Skeletal muscle tissue (tissue), 4 donors: Measurements from ENCODE around the gene CD2. TPM values are rescaled to one million over a fixed set of nuclear protein-coding genes. Genes with fewer than 3 reads are reported as not detected.

Source experiments
- H3K27ac ChIP-seq: one replicate; pipeline ENCODE4 v1.7.0; 2013; ENCODE audit warnings: mild to moderate bottlenecking, low read depth, low read length, inconsistent platforms
- H3K27me3 ChIP-seq, 3 donors: one replicate each; pipeline ENCODE4 v1.7.0; 2013; ENCODE audit warnings: low read length in 3 of 3; ENCODE audit not compliant: control insufficient read depth in 3 of 3, insufficient read depth in 3 of 3
- H3K36me3 ChIP-seq, 3 donors: one replicate each; pipeline ENCODE4 v1.7.0; 2013; ENCODE audit warnings: low read length in 3 of 3; ENCODE audit not compliant: control insufficient read depth in 3 of 3, insufficient read depth in 3 of 3
- H3K4me1 ChIP-seq, 3 donors: one replicate each; pipeline ENCODE4 v1.7.0; 2013; ENCODE audit warnings: low read length in 3 of 3, mild to moderate bottlenecking in 3 of 3; ENCODE audit not compliant: control insufficient read depth in 3 of 3, insufficient read depth in 3 of 3
- H3K4me3 ChIP-seq, 3 donors: one replicate each; pipeline ENCODE4 v1.7.0; 2013; ENCODE audit warnings: low read length in 3 of 3
- H3K9ac ChIP-seq, 3 donors: one replicate each; pipeline ENCODE4 v1.7.0; 2013; ENCODE audit warnings: low read length in 3 of 3, mild to moderate bottlenecking in 3 of 3, moderate library complexity in 2 of 3, low read depth in 1 of 3
- H3K9me3 ChIP-seq, 3 donors: one replicate each; pipeline ENCODE4 v1.7.0; 2013; ENCODE audit warnings: low read length in 3 of 3; ENCODE audit not compliant: control insufficient read depth in 3 of 3
- total RNA-seq: library from RNA; depleted of rRNA; stranded (reverse); fragments of >200 nt; gene quantifications from one replicate; pipeline ENCODE4 v1.2.3, GENCODE V29; 2014
- donor health status: Osteomylitis.

CD2 gene
- total RNA-seq, 1 donor from 2014 or later: under 0.01 TPM

DNA sequence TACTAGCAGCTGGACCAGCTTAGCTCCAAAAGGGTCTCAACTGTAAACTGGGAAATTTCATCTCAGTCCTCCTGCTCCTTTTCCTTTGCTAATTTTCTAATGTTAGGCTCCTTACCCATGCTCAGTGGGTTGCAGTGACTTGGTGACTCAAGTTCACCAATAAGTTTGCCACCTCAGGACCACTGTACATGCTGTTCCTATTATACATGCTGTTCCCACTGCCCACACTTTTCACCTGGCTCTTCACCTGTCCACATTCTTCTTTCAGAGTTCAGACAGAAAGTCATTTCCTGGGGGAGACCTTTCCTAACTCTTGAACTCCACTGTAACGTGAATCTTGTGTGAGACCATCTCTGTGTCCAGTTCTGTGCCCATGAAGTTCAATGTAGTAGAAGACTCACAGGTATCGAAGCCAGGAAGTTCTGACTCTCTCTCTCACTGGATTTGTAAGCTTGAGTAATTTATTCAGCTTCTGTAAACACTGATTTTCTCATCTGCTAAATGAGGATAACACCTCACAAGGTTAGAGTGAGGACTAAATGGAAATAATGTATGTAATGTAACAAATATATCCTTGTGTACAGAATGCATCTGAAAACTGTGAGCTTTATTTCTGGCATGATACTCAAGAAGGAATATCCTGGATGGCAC lies 17.9 kb downstream of the CD2 start:
- H3K9me3 ChIP-seq: no peaks in the 10 kb centered on the region
- no peaks in the 10 kb centered on the region for H3K4me1 ChIP-seq
- H3K27me3 ChIP-seq: peaks cover 0 to 2% (median 0%) of the 10 kb centered on the region in 3 donors
- H3K9ac ChIP-seq: no peak overlapping the region
- no peaks in the 10 kb centered on the region for H3K36me3 ChIP-seq
- H3K4me3 ChIP-seq: no peak overlapping the region
- H3K27ac ChIP-seq: no peak overlapping the region

DNA sequence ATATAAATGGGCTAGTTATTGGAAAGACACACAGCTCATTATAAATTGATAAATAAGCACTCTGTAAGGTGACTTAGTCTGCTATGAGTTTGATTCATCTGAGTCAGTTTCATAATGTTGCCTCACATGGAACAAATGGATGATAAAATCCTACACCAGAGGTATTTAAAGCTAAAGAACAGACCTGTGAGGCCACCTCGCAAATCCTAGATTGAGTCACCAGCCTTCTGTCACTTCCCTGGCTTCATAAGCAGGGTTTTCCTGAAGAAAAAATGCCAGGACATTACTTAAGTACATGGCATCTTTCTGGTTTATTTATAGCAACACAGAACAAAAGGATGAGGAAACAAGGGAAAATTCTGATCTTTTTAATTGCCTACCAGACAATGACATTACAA lies 18.4 kb downstream of the CD2 start:
- no peak overlapping the region for H3K4me3 ChIP-seq
- no peaks in the 10 kb centered on the region for H3K4me1 ChIP-seq
- no peaks in the 10 kb centered on the region for H3K9me3 ChIP-seq
- no peak overlapping the region for H3K27ac ChIP-seq
- H3K9ac ChIP-seq: no peak overlapping the region
- H3K27me3 ChIP-seq: peaks cover 0 to 2% (median 0%) of the 10 kb centered on the region in 3 donors
- no peaks in the 10 kb centered on the region for H3K36me3 ChIP-seq

DNA sequence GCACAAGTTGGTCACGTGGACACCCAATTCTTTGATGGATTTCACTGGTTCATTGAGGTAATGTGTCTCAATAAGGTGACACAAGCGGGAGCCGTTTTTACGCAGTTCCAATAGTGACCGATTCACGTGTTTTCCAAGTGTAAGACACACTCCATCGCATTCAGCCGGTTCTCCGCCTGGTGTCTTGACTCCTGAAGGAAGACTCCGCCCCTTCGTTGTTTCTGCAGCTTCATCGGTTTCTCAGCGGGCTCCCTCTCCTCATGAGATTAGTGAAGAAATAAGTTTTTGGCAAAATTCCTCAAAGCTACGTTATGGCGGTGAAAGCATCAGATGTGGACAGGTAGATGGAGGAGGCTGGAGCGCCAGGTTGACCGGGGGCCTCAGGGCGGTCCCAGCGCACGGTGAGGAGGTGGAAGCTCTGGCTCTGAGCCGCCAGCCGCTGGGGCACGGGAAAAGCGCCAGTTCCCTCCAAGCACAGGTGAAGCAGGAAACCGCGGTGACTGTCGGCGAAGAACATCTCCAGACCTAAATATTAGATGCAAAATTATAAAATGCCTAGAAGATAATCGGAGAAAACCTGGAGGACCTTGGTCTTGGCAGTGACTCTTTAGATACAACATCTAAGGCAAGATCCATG lies 21.0 kb downstream of the CD2 start:
- Histone ChIP-seq H3K9ac (no peak overlapping the region), H3K4me1 (no peaks in the 10 kb centered on the region), H3K27me3 (peaks cover 0 to 3% (median 0%) of the 10 kb centered on the region in 3 donors), H3K9me3 (no peaks in the 10 kb centered on the region), H3K36me3 (no peaks in the 10 kb centered on the region), H3K27ac (no peak overlapping the region), H3K4me3 (no peak overlapping the region)

DNA sequence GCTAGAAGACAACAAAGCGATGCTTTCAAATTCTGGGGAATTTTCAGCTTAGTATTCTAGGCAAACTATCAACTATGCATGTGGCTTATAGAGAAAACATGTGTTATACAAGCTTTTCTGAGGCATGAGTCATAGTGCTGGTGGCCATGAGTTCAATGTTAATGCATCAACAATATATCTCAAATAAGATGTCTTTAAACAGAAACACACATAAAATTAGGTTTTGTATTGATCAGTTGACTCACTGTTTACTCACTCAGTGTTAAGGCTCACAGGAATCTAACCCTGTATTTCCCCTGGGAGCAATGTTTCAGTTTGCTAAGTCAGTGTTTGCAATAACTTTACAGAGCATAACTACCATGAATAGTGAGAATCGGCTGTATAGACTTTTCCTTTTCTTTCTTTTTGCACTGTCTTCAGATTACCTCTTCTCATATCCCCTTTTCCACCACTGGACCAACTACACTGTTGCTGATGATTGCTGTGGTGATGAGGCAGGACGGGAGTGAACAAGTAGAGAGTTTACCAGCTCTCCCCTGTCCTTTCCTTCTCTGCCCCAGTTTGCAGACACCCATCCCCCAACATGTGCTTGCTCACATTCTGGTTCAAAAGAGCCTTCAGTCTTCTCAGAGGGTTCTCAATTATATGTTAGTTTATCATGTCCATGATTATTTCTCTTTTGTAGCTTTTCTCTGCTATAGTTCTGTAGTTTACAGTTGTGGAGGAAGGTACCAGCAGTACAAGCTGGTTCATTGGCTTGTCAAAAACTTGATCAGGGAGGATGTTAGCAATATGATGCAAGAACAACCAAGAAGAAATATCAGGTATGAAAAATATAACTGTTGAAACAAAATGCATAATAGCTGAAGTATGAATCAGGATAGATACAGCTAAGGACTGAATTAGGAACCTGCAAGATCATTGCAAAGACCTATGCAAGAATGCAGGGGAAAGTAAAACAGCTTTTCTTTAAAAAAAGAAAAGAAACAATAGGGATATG lies 23.9 kb downstream of the CD2 start:
- H3K4me3 ChIP-seq: no peak overlapping the region
- H3K4me1 ChIP-seq: no peaks in the 10 kb centered on the region
- no peaks in the 10 kb centered on the region for H3K36me3 ChIP-seq
- no peak overlapping the region for H3K27ac ChIP-seq
- H3K9me3 ChIP-seq: no peaks in the 10 kb centered on the region
- H3K27me3 ChIP-seq: peaks cover 0 to 3% (median 0%) of the 10 kb centered on the region in 3 donors
- no peak overlapping the region for H3K9ac ChIP-seq

DNA sequence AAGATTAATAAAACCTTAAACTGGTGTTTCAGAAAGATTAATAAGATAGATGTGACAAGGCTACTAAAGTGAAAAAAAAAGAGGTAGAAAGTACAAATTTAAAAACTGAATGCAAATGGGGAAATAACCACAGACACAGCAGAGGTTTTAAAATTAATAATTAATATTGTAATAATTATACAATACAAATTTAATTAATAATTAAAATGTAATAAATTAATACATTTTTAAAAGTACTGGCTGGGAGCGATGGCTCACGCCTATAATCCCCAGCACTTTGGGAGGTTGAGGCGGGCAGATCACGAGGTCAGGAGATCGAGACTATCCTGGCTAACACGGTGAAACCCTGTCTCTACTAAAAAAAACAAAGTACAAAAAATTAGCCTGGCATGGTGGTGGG lies 26.8 kb downstream of the CD2 start:
- H3K9me3 ChIP-seq: no peaks in the 10 kb centered on the region
- peaks cover 0 to 4% (median 0%) of the 10 kb centered on the region in 3 donors for H3K27me3 ChIP-seq
- no peak overlapping the region for H3K9ac ChIP-seq
- H3K4me3 ChIP-seq: no peak overlapping the region
- no peaks in the 10 kb centered on the region for H3K36me3 ChIP-seq
- no peaks in the 10 kb centered on the region for H3K4me1 ChIP-seq
- H3K27ac ChIP-seq: no peak overlapping the region

DNA sequence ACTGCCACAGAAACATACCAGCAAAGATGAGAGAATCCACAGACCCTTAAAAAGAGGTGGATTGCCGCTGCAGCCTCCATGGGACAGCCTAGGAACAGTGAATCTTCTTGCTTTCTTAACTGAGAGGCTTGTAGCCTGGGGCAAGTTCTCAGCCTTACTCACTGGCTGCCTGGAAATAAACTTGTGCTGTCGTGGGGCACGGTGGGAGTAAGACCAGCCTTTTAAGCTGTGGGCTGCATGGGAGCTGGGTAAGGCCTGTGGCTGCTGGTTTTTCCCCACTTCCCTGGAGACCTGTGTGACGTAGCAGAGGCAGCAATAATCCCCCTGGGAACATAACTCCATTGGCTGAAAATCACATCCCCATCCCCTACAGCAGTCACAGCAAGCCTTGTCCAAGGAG lies 30.8 kb downstream of the CD2 start:
- Histone ChIP-seq H3K4me1 (no peaks in the 10 kb centered on the region), H3K36me3 (no peaks in the 10 kb centered on the region), H3K27ac (no peak overlapping the region), H3K4me3 (no peak overlapping the region), H3K9ac (no peak overlapping the region), H3K9me3 (no peaks in the 10 kb centered on the region), H3K27me3 (peaks cover 0 to 2% (median 0%) of the 10 kb centered on the region in 3 donors)

DNA sequence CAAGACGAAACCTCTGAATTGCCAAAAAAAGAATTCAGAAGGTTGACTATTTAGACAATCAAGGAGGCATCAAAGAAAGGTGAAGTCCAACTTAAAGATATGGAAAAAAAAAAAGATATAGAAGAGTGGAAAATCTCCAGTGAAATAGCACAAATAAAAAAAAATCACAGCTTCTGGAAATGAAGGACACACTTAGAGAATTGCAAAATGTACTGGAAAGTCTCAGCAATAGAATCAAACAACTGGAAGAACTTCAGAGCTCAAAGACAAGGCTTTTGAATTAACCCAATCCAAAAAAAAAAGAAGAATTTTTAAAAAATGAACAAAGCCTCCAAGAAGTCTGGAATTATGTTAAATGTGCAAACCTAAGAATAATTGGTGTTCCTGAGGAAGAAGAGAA lies 31.8 kb downstream of the CD2 start:
- peaks cover 0 to 2% (median 0%) of the 10 kb centered on the region in 3 donors for H3K27me3 ChIP-seq
- H3K36me3 ChIP-seq: no peaks in the 10 kb centered on the region
- no peaks in the 10 kb centered on the region for H3K4me1 ChIP-seq
- no peak overlapping the region for H3K9ac ChIP-seq
- H3K27ac ChIP-seq: no peak overlapping the region
- H3K4me3 ChIP-seq: no peak overlapping the region
- no peaks in the 10 kb centered on the region for H3K9me3 ChIP-seq

DNA sequence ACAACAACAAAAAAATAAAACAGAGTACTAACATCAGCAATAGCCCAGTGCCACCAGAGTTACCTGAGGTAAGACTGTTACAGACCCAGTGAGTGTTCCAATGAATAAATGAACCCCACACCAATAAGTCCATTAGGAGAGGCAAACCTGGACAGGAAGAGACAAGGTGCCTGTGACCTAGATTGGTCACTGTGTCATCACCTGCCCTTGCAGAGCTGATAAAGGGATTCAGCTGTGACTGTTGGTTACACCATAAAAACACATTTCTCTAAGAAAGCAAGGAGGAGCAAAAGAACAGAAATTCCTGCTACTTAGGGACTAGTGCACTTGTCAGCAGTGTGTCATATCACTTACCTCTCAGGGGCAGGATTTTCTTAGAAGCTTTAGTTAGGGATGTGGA lies 37.5 kb downstream of the CD2 start:
- Histone ChIP-seq H3K36me3 (no peaks in the 10 kb centered on the region), H3K4me3 (no peak overlapping the region), H3K4me1 (no peaks in the 10 kb centered on the region), H3K27ac (no peak overlapping the region), H3K9me3 (no peaks in the 10 kb centered on the region), H3K9ac (no peak overlapping the region), H3K27me3 (peaks cover 0 to 4% (median 0%) of the 10 kb centered on the region in 3 donors)

DNA sequence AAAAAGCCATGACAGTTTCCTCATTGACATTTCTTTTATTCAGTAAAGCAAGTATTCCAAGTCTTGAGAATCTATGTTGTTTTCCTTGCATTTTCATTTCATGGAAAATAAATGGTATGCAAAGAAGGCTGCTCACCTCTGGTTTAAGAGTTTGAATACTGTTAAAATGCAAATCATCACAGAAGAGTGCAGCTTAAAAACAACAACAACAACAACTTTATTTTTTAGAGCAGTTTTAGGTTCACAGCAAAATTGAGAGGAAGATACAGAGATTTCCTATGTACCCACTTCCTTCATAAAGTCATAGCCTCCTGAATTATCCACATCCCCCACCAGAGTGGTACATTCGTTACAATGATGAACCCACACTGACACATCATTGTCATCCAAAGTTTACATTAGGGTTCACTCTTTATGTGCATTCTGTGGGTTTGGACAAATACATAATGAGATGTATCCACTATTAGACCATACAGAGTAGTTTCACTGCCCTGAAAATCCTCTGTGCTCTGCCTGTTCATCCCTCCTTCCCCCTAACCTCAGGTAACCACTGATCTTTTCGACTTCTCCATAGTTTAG lies 39.2 kb downstream of the CD2 start:
- Histone ChIP-seq H3K27ac (no peak overlapping the region), H3K36me3 (no peaks in the 10 kb centered on the region), H3K27me3 (peaks cover 0 to 8% (median 0%) of the 10 kb centered on the region in 3 donors), H3K4me3 (no peak overlapping the region), H3K9ac (no peak overlapping the region), H3K9me3 (no peaks in the 10 kb centered on the region), H3K4me1 (no peaks in the 10 kb centered on the region)
